Thoracic aorta (tissue), 2 donors: ENCODE measurements around the gene KITLG. TPM values are rescaled to one million over a fixed set of nuclear protein-coding genes. Genes with fewer than 3 reads are reported as not detected.

ENCODE experiments used
- ATAC-seq: fragments of 150-250 bp; one replicate; pipeline ENCODE4 v1.8.0; 2017; ENCODE audit warnings: low read depth; ENCODE audit not compliant: insufficient number of reproducible peaks, low FRiP score
- DNase-seq: peaks from one replicate; pipeline ENCODE4 v3.0.0-alpha.2; 2020; ENCODE audit warnings: low spot score
- H3K27ac ChIP-seq, 2 donors: fragments of 200-600 bp; sonication (generic); 1 replicate in 1 of 2; 2 replicates in 1 of 2; pipeline ENCODE4 v1.5.1; 2016; ENCODE audit warnings: mild to moderate bottlenecking in 2 of 2, moderate library complexity in 2 of 2
- H3K27me3 ChIP-seq: fragments of 200-600 bp; sonication (generic); replicated peaks from 2 replicates; pipeline ENCODE4 v1.6.0; 2016; ENCODE audit warnings: mild to moderate bottlenecking; ENCODE audit not compliant: insufficient read depth
- H3K36me3 ChIP-seq: fragments of 200-600 bp; sonication (generic); one replicate; pipeline ENCODE4 v1.5.1; 2016
- H3K4me1 ChIP-seq, 2 donors: fragments of 200-600 bp; sonication (generic); 1 replicate in 1 of 2; 2 replicates in 1 of 2; pipeline versions ENCODE4 v1.5.1 to v1.6.0; 2016; ENCODE audit warnings: low read depth in 2 of 2, mild to moderate bottlenecking in 1 of 2; ENCODE audit not compliant: control insufficient read depth in 1 of 2
- H3K4me3 ChIP-seq: fragments of 200-600 bp; sonication (generic); 2 replicates; pipeline ENCODE4 v1.5.1; 2016; ENCODE audit warnings: mild to moderate bottlenecking
- H3K9me3 ChIP-seq: fragments of 200-600 bp; sonication (generic); 2 replicates; pipeline ENCODE4 v1.5.1; 2016
- total RNA-seq, 2 donors: library from RNA; depleted of rRNA; stranded (reverse); fragments of >200 nt; gene quantifications; one replicate each; pipeline versions ENCODE4 v1.1.0 to v1.2.3, GENCODE V29; 2016
- TF ChIP-seq, protein P1 (sequence below): fragments of 200-600 bp; sonication (generic); IDR thresholded peaks from one replicate; pipeline ENCODE4 v1.5.1; 2019; ENCODE audit warnings: antibody characterized with exemption

KITLG gene
- total RNA-seq, 2 donors from 2014 or later: 19.4 to 29.9 TPM

DNA sequence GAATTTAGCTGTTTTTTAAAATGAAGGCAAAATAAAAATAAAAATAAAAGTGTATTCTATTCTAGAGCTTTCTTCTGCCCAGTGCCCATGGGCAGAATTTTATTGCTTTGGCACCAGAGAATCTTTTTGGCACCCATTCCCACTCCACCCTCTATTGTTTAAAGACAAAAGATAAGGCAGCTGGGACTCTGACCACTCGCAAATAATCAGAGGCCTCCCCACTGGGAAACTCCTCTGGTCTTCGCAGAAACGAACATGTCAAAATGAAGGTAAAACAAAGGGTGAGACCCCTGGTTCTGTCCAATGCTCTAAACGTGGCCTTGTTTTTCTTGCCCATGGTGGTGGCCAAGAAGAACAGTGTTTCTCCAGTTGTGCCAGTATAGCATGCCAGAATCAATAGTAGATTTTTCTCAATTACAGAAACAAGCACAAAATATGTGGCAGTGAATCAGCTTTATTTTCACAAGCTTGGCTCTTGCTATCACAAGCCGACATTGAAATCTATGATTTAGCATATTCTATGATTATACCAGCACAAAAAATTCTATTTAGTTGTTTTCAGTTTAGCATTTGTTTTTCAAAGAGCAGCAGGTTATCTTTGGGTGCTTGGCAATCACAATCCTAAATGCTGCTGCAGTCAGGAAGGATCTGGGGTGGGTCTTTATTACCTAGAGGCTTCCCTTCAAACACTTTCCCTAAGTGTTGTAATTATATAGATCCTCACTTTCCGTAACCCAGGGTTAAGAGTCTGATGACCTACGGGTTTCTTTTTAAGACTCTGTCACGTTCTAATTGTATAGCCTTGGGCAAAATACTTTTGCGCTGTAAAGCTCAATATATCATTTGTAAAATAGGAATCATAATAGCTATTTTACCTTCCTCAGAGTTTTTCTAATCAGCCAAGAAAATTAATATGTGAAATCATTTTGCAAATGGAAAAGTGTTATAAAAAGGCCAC, 50.5 kb downstream of the KITLG start:
- no peaks in the 10 kb centered on the region for H3K27me3 ChIP-seq
- H3K4me1 ChIP-seq: peaks cover 13 to 17% of the 10 kb centered on the region in 2 donors
- ATAC-seq (no peak), DNase-seq (no peak)
- peaks cover 5% of the 10 kb centered on the region for H3K9me3 ChIP-seq
- TF ChIP-seq, protein P1, sequence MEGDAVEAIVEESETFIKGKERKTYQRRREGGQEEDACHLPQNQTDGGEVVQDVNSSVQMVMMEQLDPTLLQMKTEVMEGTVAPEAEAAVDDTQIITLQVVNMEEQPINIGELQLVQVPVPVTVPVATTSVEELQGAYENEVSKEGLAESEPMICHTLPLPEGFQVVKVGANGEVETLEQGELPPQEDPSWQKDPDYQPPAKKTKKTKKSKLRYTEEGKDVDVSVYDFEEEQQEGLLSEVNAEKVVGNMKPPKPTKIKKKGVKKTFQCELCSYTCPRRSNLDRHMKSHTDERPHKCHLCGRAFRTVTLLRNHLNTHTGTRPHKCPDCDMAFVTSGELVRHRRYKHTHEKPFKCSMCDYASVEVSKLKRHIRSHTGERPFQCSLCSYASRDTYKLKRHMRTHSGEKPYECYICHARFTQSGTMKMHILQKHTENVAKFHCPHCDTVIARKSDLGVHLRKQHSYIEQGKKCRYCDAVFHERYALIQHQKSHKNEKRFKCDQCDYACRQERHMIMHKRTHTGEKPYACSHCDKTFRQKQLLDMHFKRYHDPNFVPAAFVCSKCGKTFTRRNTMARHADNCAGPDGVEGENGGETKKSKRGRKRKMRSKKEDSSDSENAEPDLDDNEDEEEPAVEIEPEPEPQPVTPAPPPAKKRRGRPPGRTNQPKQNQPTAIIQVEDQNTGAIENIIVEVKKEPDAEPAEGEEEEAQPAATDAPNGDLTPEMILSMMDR: no peak
- H3K36me3 ChIP-seq: no peaks in the 10 kb centered on the region
- H3K27ac ChIP-seq: peak overlapping the region; percentile 19 to 58
- H3K4me3 ChIP-seq: peak overlapping the region; percentile 51

DNA sequence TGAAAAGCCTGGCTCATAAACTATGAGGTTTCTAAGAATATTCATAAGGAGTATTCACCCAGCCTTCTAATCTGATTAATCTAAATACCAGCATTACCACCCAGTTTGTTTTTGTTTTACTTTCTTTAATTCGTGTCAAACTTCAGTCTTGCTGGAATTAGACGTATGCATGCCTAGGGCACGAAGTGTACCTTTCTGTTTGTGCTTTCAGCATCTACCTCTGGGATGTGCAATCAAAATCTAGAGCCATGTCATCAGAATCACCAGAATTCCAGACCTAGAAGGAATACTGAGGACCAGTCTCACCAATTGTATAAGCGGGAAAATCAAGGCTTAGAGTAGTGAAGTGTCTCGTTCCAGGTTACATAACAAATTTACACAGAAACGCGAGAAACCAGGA, 57.3 kb downstream of the KITLG start:
- Histone ChIP-seq H3K27ac (peak overlapping the region in 1 of 2 donors; percentile 25), H3K9me3 (peaks cover 5% of the 10 kb centered on the region)

DNA sequence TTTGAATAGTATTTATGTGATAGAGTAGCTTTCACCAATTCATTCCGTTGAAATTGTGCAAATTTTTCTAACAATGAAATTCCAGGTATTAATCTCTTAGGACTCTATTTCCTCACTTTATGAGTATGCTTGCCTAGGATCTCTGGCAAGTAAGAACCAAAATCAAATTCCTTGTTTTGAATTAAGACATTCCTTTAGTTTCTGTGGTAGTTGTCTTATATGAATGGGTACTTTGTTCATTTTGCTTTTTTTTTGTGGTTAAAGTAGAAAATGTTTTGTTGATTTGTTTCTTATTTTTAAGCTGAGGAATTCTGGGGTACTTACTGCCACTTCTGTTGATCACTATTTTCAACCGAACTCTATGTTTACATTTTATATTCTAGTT, 59.8 kb downstream of the KITLG start:
- no peak overlapping the region for H3K4me3 ChIP-seq
- no peaks in the 10 kb centered on the region for H3K27me3 ChIP-seq
- DNase-seq: no peak
- H3K9me3 ChIP-seq: no peaks in the 10 kb centered on the region
- TF ChIP-seq, protein P1: no peak
- peaks cover 11 to 20% of the 10 kb centered on the region in 2 donors for H3K4me1 ChIP-seq
- H3K27ac ChIP-seq: peak overlapping the region in 1 of 2 donors; percentile 17
- ATAC-seq: no peak
- H3K36me3 ChIP-seq: no peaks in the 10 kb centered on the region

More for the DNA sequence above, 57.3 kb downstream of the KITLG start:
- DNase-seq (no peak), ATAC-seq (no peak)
- Histone ChIP-seq H3K27me3 (no peaks in the 10 kb centered on the region), H3K36me3 (no peaks in the 10 kb centered on the region), H3K4me3 (no peak overlapping the region), H3K4me1 (peaks cover 11 to 20% of the 10 kb centered on the region in 2 donors)
- TF ChIP-seq, protein P1: no peak

DNA sequence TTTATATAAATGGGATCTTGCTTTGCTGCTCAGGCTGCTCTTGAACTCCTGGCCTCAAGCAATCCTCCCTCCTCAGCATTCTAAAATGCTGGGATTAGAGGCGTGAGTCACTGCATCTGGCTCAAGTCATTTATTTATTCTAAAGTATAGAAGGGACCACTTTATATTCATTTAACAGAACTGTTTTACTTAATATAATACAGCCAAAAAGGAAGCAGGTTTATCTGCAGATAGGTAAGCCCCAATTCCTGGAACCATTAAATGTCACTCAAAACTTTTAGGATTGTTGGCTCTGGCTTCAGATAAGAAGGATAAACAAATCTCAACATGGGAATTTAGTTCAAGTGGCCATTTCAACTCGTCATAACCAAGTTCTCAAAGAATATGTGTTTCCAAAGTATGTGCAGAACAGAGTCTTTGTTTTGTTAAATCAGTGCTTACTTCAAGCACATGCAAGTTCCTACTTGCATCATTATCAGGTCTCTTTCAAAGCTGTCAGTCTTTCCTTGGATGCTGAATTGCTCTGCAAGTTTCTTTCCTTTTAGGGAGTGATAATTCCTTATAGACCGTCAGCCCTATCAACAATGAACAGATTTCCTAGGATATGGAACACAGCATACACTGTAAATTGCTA, 60.4 kb downstream of the KITLG start:
- H3K4me3 ChIP-seq: no peak overlapping the region
- TF ChIP-seq, protein P1: no peak
- H3K9me3 ChIP-seq: no peaks in the 10 kb centered on the region
- H3K27me3 ChIP-seq: no peaks in the 10 kb centered on the region
- H3K27ac ChIP-seq: peak overlapping the region in 1 of 2 donors; percentile 54
- DNase-seq (no peak), ATAC-seq (no peak)
- H3K4me1 ChIP-seq: peaks cover 11 to 20% of the 10 kb centered on the region in 2 donors
- no peaks in the 10 kb centered on the region for H3K36me3 ChIP-seq

DNA sequence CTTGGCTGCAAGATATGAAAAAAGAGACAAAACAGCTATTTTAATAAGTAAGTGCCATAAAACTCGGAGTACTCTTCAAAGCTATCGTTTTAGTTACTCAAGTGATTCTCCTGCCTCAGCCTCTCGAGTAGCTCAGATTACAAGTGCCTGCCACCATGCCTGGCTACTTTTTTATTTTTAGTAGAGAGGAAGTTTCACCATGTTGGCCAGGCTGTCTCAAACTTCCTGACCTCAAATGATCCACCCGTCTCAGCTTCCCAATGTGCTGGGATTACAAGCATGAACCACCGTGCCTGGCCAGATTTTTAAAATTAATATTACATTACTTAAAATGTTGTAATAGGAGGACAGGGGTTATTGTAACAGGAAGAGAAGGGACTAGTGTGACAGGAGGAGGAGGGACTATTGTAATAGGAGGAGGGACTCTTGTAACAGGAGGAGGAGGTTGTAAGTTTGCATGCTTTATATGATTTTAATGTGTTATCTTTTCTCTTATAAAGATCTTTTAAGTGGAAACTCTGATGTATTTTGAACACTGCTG, 61.3 kb downstream of the KITLG start:
- peak overlapping the region; percentile 13 to 54 for H3K27ac ChIP-seq

More for the DNA sequence above, 61.3 kb downstream of the KITLG start:
- H3K27me3 ChIP-seq: no peaks in the 10 kb centered on the region
- peak; percentile 68 for ATAC-seq
- peaks cover 11 to 20% of the 10 kb centered on the region in 2 donors for H3K4me1 ChIP-seq
- TF ChIP-seq, protein P1: no peak
- no peak for DNase-seq
- H3K9me3 ChIP-seq: no peaks in the 10 kb centered on the region
- H3K4me3 ChIP-seq: no peak overlapping the region
- H3K36me3 ChIP-seq: no peaks in the 10 kb centered on the region
